Left ventricle myocardium inferior (tissue), 1 donor: ENCODE data around the gene EML2. TPM values are rescaled to one million over a fixed set of nuclear protein-coding genes. Genes with fewer than 3 reads are reported as not detected.

Experiments used
- DNase-seq: peaks from one replicate; pipeline ENCODE4 v3.0.0-alpha.2; 2020
- H3K27ac ChIP-seq: fragments of 200-600 bp; replicated peaks from 2 replicates; pipeline ENCODE4 v1.8.0; 2021
- H3K27me3 ChIP-seq: fragments of 200-600 bp; 2 replicates; pipeline ENCODE4 v1.8.0; 2021; ENCODE audit warnings: low read depth
- H3K36me3 ChIP-seq: fragments of 200-600 bp; 2 replicates; pipeline ENCODE4 v1.8.0; 2021
- H3K4me1 ChIP-seq: fragments of 200-600 bp; 2 replicates; pipeline ENCODE4 v1.8.0; 2021
- H3K4me3 ChIP-seq: fragments of 200-600 bp; 2 replicates; pipeline ENCODE4 v1.8.0; 2021; ENCODE audit warnings: mild to moderate bottlenecking, moderate library complexity
- H3K9me3 ChIP-seq: fragments of 200-600 bp; replicated peaks from 2 replicates; pipeline ENCODE4 v1.8.0; 2021
- intact Hi-C: fragments of 100-400 bp; cut with micrococcal nuclease; formaldehyde crosslinking; loops from one replicate; pipeline ENCODE4 v1.11.0; 2022
- total RNA-seq: library from RNA; stranded (reverse); fragmentation: NEBNext Ultra II Directional; extraction: Animal tissue kit (Norgen Biotek cat#: 25700); gene quantifications from one replicate; pipeline ENCODE4 v1.2.1, GENCODE V29; 2021
- TF ChIP-seq, protein P1 (sequence below): fragments of 200-600 bp; IDR thresholded peaks from 2 replicates; pipeline ENCODE4 v1.8.0; 2021; ENCODE audit warnings: antibody characterized with exemption, mild to moderate bottlenecking, borderline replicate concordance
- donor health status: DM: no; HTN: yes; CAD: no; lungs with severe emphysema.

Gene EML2
- total RNA-seq, 1 donor from 2014 or later: 48.4 TPM

DNA sequence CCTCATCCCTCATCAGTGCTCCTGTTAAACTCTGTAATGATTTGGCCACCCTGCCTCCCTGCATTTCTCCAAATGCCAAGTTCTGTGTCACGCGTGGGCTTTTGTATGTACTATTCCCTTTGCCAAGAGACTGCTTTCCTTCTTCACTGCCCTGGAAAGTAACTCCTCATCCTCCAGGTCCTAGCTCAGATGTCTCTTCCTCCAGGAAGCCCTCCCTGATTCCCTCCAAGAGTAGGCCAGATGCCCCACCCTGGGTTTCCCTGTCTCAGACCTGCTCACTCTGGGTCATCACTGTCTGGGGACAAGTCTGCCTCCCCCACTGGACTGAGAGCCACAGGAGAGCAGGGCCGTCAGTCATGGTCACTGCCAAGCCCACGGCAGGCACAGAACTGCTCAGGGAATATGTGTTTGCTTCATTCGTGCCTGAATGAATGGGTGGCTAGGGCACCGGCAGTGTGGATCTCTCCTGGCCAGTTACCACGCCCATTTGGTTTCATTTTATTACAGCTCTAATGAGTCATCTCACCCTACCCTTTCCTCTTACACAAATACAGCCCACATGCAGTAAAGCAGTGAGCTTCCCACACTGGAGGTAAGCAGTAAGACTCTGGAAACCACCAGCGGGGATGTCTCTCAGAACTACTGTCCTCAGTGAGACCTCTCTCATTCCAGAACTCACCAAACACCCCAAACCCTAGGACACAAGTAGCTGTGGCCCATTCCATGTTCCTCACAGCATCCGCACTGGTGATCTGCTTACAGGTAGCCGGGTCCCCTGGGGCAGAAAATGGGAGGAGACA lies 25.1 kb downstream of the EML2 start:
- H3K27ac ChIP-seq: peak overlapping the region; percentile 63
- no peaks in the 10 kb centered on the region for H3K9me3 ChIP-seq
- intact Hi-C loops: no loop called here
- TF ChIP-seq, protein P1, sequence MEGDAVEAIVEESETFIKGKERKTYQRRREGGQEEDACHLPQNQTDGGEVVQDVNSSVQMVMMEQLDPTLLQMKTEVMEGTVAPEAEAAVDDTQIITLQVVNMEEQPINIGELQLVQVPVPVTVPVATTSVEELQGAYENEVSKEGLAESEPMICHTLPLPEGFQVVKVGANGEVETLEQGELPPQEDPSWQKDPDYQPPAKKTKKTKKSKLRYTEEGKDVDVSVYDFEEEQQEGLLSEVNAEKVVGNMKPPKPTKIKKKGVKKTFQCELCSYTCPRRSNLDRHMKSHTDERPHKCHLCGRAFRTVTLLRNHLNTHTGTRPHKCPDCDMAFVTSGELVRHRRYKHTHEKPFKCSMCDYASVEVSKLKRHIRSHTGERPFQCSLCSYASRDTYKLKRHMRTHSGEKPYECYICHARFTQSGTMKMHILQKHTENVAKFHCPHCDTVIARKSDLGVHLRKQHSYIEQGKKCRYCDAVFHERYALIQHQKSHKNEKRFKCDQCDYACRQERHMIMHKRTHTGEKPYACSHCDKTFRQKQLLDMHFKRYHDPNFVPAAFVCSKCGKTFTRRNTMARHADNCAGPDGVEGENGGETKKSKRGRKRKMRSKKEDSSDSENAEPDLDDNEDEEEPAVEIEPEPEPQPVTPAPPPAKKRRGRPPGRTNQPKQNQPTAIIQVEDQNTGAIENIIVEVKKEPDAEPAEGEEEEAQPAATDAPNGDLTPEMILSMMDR: no peak
- H3K4me3 ChIP-seq: no peak overlapping the region
- DNase-seq: no peak
- peaks cover 68% of the 10 kb centered on the region for H3K36me3 ChIP-seq
- H3K27me3 ChIP-seq: no peaks in the 10 kb centered on the region
- H3K4me1 ChIP-seq: peaks cover 19% of the 10 kb centered on the region

GRCh38 chr19:45608948-45609347 lies 30.2 kb downstream of the EML2 start:
- Histone ChIP-seq H3K27ac (no peak overlapping the region), H3K9me3 (no peaks in the 10 kb centered on the region), H3K4me3 (no peak overlapping the region), H3K4me1 (peaks cover 13% of the 10 kb centered on the region), H3K36me3 (peaks cover 50% of the 10 kb centered on the region), H3K27me3 (no peaks in the 10 kb centered on the region)
- no peak for DNase-seq
- TF ChIP-seq, protein P1: no peak
- intact Hi-C loops: no loop called here

- peak overlapping the region; percentile 54 for H3K4me3 ChIP-seq
- no peaks in the 10 kb centered on the region for H3K9me3 ChIP-seq
- H3K27ac ChIP-seq: peak overlapping the region; percentile 75
- TF ChIP-seq, protein P1: peak; percentile 91
- H3K27me3 ChIP-seq: peaks cover 14% of the 10 kb centered on the region
- DNase-seq: peak; percentile 79
- intact Hi-C loops: no loop called here
- peaks cover 34% of the 10 kb centered on the region for H3K36me3 ChIP-seq
- peaks cover 14% of the 10 kb centered on the region for H3K4me1 ChIP-seq
Observed at GRCh38 chr19:45607071-45608029, 31.8 kb downstream of the EML2 start.

- DNase-seq: peak; percentile 37
- intact Hi-C loops: no loop called here
Observed at GRCh38 chr19:45601524-45602374, 37.4 kb downstream of the EML2 start, which contains the start of gene GPR4. GPR4 (minus strand) TSS chr19:45602212; CDS start chr19:45591866, 10,346 bp downstream.

More at GRCh38 chr19:45601524-45602374, 37.4 kb downstream of the EML2 start, which contains the start of gene GPR4:
- Histone ChIP-seq H3K4me3 (peak within 1 kb of the TSS; percentile 77), H3K27ac (peak within 1 kb of the TSS; percentile 91), H3K4me1 (peaks cover 59% of the 10 kb centered on the region), H3K9me3 (no peaks in the 10 kb centered on the region), H3K27me3 (peaks cover 70% of the 10 kb centered on the region), H3K36me3 (no peaks in the 10 kb centered on the region)
- TF ChIP-seq, protein P1: no peak
